Measurements from ENCODE around the gene SOX13. TPM values are rescaled to one million over a fixed set of nuclear protein-coding genes. Genes with fewer than 3 reads are reported as not detected.

The SOX13 gene
- total RNA-seq, 1 experiment from 2014 or later, result 21.8 TPM

GRCh38 chr1:204084247-204084772 is 11.4 kb downstream of the SOX13 start:
- peak; percentile 73 for DNase-seq
- Mint-ChIP-seq H3K4me1 (ENCODE audit: low read depth, unreplicated experiment) (peaks cover 47% of the 10 kb centered on the region), H3K9me3 (ENCODE audit: low read depth, unreplicated experiment) (no peaks in the 10 kb centered on the region), H3K27me3 (ENCODE audit: unreplicated experiment) (no peaks in the 10 kb centered on the region), H3K4me3 (ENCODE audit: low read depth, unreplicated experiment) (no peak overlapping the region), H3K36me3 (ENCODE audit: insufficient read depth, unreplicated experiment) (no peaks in the 10 kb centered on the region), H3K27ac (ENCODE audit: unreplicated experiment) (peak overlapping the region; percentile 1)
- no peak for TF ChIP-seq CTCF (IDR thresholded peaks at IDR 0.05; ENCODE audit: unreplicated experiment)
- BruUV-seq (replicated peaks), result no TSS peak
- intact Hi-C loops (cut with micrococcal nuclease; ENCODE audit: unreplicated experiment), result no loop called here
- CTCF ChIA-PET, result interaction anchor here (0.6 to 1.0 kb wide), 4 partner anchors 11 to 213 kb away, joined by 3 to 4 read pairs (median 4); no protein-coding TSS in a partner anchor

GRCh38 chr1:204085876-204086275 is 13.0 kb downstream of the SOX13 start:
- H3K27ac Mint-ChIP-seq (ENCODE audit: unreplicated experiment), result no peak overlapping the region
- CTCF ChIA-PET, result interaction anchor here (0.7 kb wide), 1 partner anchor 42 kb away, joined by 3 read pairs; no protein-coding TSS in a partner anchor
- TF ChIP-seq CTCF (IDR thresholded peaks at IDR 0.05; ENCODE audit: unreplicated experiment), result no peak

GRCh38 chr1:204087181-204087892 is 14.4 kb downstream of the SOX13 start:
- no peak overlapping the region for H3K4me3 Mint-ChIP-seq (ENCODE audit: low read depth, unreplicated experiment)
- H3K4me1 Mint-ChIP-seq (ENCODE audit: low read depth, unreplicated experiment), result peaks cover 45% of the 10 kb centered on the region
- H3K27ac Mint-ChIP-seq (ENCODE audit: unreplicated experiment), result no peak overlapping the region
- BruUV-seq (replicated peaks), result no TSS peak
- no peaks in the 10 kb centered on the region for H3K36me3 Mint-ChIP-seq (ENCODE audit: insufficient read depth, unreplicated experiment)
- H3K9me3 Mint-ChIP-seq (ENCODE audit: low read depth, unreplicated experiment), result no peaks in the 10 kb centered on the region
- CTCF ChIA-PET, result interaction anchor here (0.5 to 0.6 kb wide), 2 partner anchors 28 to 338 kb away, joined by 3 to 4 read pairs; no protein-coding TSS in a partner anchor
- H3K27me3 Mint-ChIP-seq (ENCODE audit: unreplicated experiment), result no peaks in the 10 kb centered on the region
- no peak for DNase-seq
- no peak for TF ChIP-seq CTCF (IDR thresholded peaks at IDR 0.05; ENCODE audit: unreplicated experiment)
- intact Hi-C loops (cut with micrococcal nuclease; ENCODE audit: unreplicated experiment), result no loop called here

More at GRCh38 chr1:204085876-204086275, 13.0 kb downstream of the SOX13 start:
- no TSS peak for BruUV-seq (replicated peaks)
- H3K4me3 Mint-ChIP-seq (ENCODE audit: low read depth, unreplicated experiment), result no peak overlapping the region
- intact Hi-C loops (cut with micrococcal nuclease; ENCODE audit: unreplicated experiment), result no loop called here
- peaks cover 38% of the 10 kb centered on the region for H3K4me1 Mint-ChIP-seq (ENCODE audit: low read depth, unreplicated experiment)
- H3K27me3 Mint-ChIP-seq (ENCODE audit: unreplicated experiment), result no peaks in the 10 kb centered on the region
- H3K36me3 Mint-ChIP-seq (ENCODE audit: insufficient read depth, unreplicated experiment), result no peaks in the 10 kb centered on the region
- no peak for DNase-seq
- no peaks in the 10 kb centered on the region for H3K9me3 Mint-ChIP-seq (ENCODE audit: low read depth, unreplicated experiment)

GRCh38 chr1:204087893-204088528 is 15.1 kb downstream of the SOX13 start:
- DNase-seq, result no peak
- TF ChIP-seq CTCF (IDR thresholded peaks at IDR 0.05; ENCODE audit: unreplicated experiment), result no peak
- Mint-ChIP-seq H3K4me3 (ENCODE audit: low read depth, unreplicated experiment) (no peak overlapping the region), H3K9me3 (ENCODE audit: low read depth, unreplicated experiment) (no peaks in the 10 kb centered on the region), H3K27me3 (ENCODE audit: unreplicated experiment) (no peaks in the 10 kb centered on the region), H3K27ac (ENCODE audit: unreplicated experiment) (no peak overlapping the region), H3K36me3 (ENCODE audit: insufficient read depth, unreplicated experiment) (no peaks in the 10 kb centered on the region), H3K4me1 (ENCODE audit: low read depth, unreplicated experiment) (peaks cover 46% of the 10 kb centered on the region)
- intact Hi-C loops (cut with micrococcal nuclease; ENCODE audit: unreplicated experiment), result no loop called here
- CTCF ChIA-PET, result interaction anchor here (0.8 kb wide), 1 partner anchor 1667 kb away, joined by 4 read pairs; no protein-coding TSS in a partner anchor
- BruUV-seq (replicated peaks), result no TSS peak

All from Calu3 (cell line).